B cell (primary cell): ENCODE data around the gene MAPK8. TPM values are rescaled to one million over a fixed set of nuclear protein-coding genes. Genes with fewer than 3 reads are reported as not detected.

ENCODE experiments used
- ATAC-seq: fragments of 200-7000 bp; cut with Tn5 transposase; one replicate; pipeline ENCODE4 v1.10.0; 2021; ENCODE audit warnings: low read depth, mild to moderate bottlenecking, moderate number of reproducible peaks, moderate library complexity
- CTCF ChIA-PET: fragments of 350-600 bp; sonication (Branson Sonifier 250); formaldehyde crosslinking; loops from one replicate; lab custom pipeline; 2021; ENCODE audit warnings: antibody characterized with exemption, inconsistent platforms; lab: Charles Lee
- POLR2A ChIA-PET: fragments of 350-600 bp; sonication (Branson Sonifier 250); formaldehyde crosslinking; loops from one replicate; lab custom pipeline; 2021; ENCODE audit warnings: antibody characterized with exemption; lab: Charles Lee
- DNase-seq: peaks from one replicate; pipeline ENCODE4 v3.0.0; 2013
- H2AFZ ChIP-seq: 2 replicates; pipeline ENCODE4 v1.6.1; 2012; ENCODE audit warnings: mild to moderate bottlenecking, low read depth, low read length; ENCODE audit not compliant: insufficient read depth, poor library complexity, severe bottlenecking
- H3K27ac ChIP-seq, 2 donors: 1 replicate in 1 of 2; 2 replicates in 1 of 2; pipeline ENCODE4 v1.5.1; 2012 to 2013; ENCODE audit warnings: low read length in 2 of 2, mild to moderate bottlenecking in 2 of 2, moderate library complexity in 1 of 2
- H3K27me3 ChIP-seq, 4 experiments: fragments of 200-600 bp in 1 of 4; sonication (generic) in 1 of 4; replicated peaks in 1 of 4; 1 replicate in 2 of 4; 2 replicates in 2 of 4; pipeline versions ENCODE4 v1.6.1 to v1.7.0; 2013 to 2016; ENCODE audit warnings: low read length in 3 of 4, mild to moderate bottlenecking in 2 of 4, mixed read lengths in 1 of 4, moderate library complexity in 1 of 4; ENCODE audit not compliant: insufficient read depth in 4 of 4, control insufficient read depth in 3 of 4; ENCODE audit errors: control extremely low read depth in 1 of 4
- H3K36me3 ChIP-seq, 2 experiments: replicated peaks in 1 of 2; 1 replicate in 1 of 2; 2 replicates in 1 of 2; pipeline versions ENCODE4 v1.6.1 to v1.7.1; 2013; ENCODE audit warnings: low read length in 1 of 2; ENCODE audit not compliant: insufficient read depth in 2 of 2, control insufficient read depth in 1 of 2; ENCODE audit errors: control extremely low read depth in 1 of 2, extremely low read depth in 1 of 2
- H3K4me1 ChIP-seq, 2 donors: fragments of 200-600 bp in 1 of 2; sonication (generic) in 1 of 2; 1 replicate in 1 of 2; 2 replicates in 1 of 2; pipeline versions ENCODE4 v1.5.1 to v1.6.1; 2013 to 2017; ENCODE audit warnings: low read length in 2 of 2; ENCODE audit not compliant: control insufficient read depth in 2 of 2, insufficient read depth in 2 of 2
- H3K4me2 ChIP-seq: replicated peaks from 2 replicates; pipeline ENCODE3; 2012; ENCODE audit warnings: mild to moderate bottlenecking, low read depth, low read length; ENCODE audit not compliant: poor library complexity, severe bottlenecking
- H3K4me3 ChIP-seq, 5 experiments: fragments of 200-600 bp in 1 of 5; sonication (generic) in 1 of 5; 1 replicate in 3 of 5; 2 replicates in 2 of 5; pipeline versions ENCODE4 v1.5.1 to v1.7.0; 2011 to 2016; ENCODE audit warnings: low read length in 4 of 5, mild to moderate bottlenecking in 4 of 5, low read depth in 2 of 5, control low read depth in 1 of 5, moderate library complexity in 1 of 5; ENCODE audit not compliant: insufficient read depth in 1 of 5; ENCODE audit errors: control extremely low read depth in 1 of 5, extremely low read depth in 1 of 5
- H3K79me2 ChIP-seq: fragments of 200-600 bp; sonication (generic); one replicate; pipeline ENCODE4 v1.6.0; 2016; ENCODE audit warnings: low read length; ENCODE audit not compliant: control insufficient read depth, insufficient read depth
- H3K9ac ChIP-seq: fragments of 200-600 bp; sonication (generic); 2 replicates; pipeline ENCODE4 v1.6.1; 2017; ENCODE audit warnings: mild to moderate bottlenecking, low read length, moderate library complexity
- H3K9me3 ChIP-seq, 3 donors: one replicate each; pipeline versions ENCODE4 v1.6.1 to v1.7.1; 2013; ENCODE audit warnings: low read length in 2 of 3; ENCODE audit not compliant: control insufficient read depth in 2 of 3, insufficient read depth in 1 of 3; ENCODE audit errors: control extremely low read depth in 1 of 3
- H4K20me1 ChIP-seq: 2 replicates; pipeline ENCODE4 v1.6.0; 2012; ENCODE audit warnings: mild to moderate bottlenecking, low read length; ENCODE audit not compliant: insufficient read depth, control insufficient read depth, poor library complexity, severe bottlenecking
- H3K27ac Mint-ChIP-seq: one replicate; pipeline ENCODE4 v1.8.0; 2021; ENCODE audit warnings: mixed read lengths
- H3K27me3 Mint-ChIP-seq: one replicate; pipeline ENCODE4 v1.8.0; 2021; ENCODE audit warnings: mixed read lengths
- H3K4me1 Mint-ChIP-seq: one replicate; pipeline ENCODE4 v1.8.0; 2021; ENCODE audit warnings: mixed read lengths
- H3K4me3 Mint-ChIP-seq: one replicate; pipeline ENCODE4 v1.8.0; 2021; ENCODE audit warnings: mixed read lengths
- H3K9me3 Mint-ChIP-seq: one replicate; pipeline ENCODE4 v1.8.0; 2022; ENCODE audit warnings: mixed read lengths; ENCODE audit not compliant: insufficient read depth
- EZH2 ChIP-seq: IDR thresholded peaks from 2 replicates; pipeline ENCODE4 v1.6.1; 2012; ENCODE audit warnings: borderline replicate concordance, low read depth, mild to moderate bottlenecking, moderate library complexity, low read length; ENCODE audit not compliant: insufficient read depth, poor library complexity, severe bottlenecking
- WGBS: methylation state at CpG from one replicate; pipeline ENCODE4 v1.1.5; 2013; ENCODE audit warnings: missing lambda C conversion rate; ENCODE audit not compliant: insufficient coverage; 5-methylcytosine and 5-hydroxymethylcytosine counted together
- intact Hi-C: fragments of 100-400 bp; cut with micrococcal nuclease; formaldehyde crosslinking; loops from one replicate; pipeline ENCODE4 v1.10.0; 2022
- polyA plus RNA-seq: library from polyadenylated mRNA; depleted of rRNA; stranded (reverse); fragments of >200 nt; gene quantifications from 2 replicates; pipeline ENCODE4 v1.2.3, GENCODE V29; 2012
- total RNA-seq, 2 donors: library from RNA; stranded (reverse); fragments of 120-200 nt in 1 of 2; gene quantifications; 1 replicate in 1 of 2; 2 replicates in 1 of 2; pipeline versions ENCODE4 v1.2.3 to v1.2.4, GENCODE V29; 2013 to 2022
- TF ChIP-seq, protein P1 (sequence below): fragments of 200-600 bp; IDR thresholded peaks from one replicate; pipeline ENCODE4 v1.8.0; 2022; ENCODE audit warnings: antibody characterized with exemption, mild to moderate bottlenecking

MAPK8 gene
- total and polyA plus RNA-seq, 2 donors (not counting 1 experiment from before 2014, with no cell fraction given) = 13.7 to 40.0 TPM

DNA sequence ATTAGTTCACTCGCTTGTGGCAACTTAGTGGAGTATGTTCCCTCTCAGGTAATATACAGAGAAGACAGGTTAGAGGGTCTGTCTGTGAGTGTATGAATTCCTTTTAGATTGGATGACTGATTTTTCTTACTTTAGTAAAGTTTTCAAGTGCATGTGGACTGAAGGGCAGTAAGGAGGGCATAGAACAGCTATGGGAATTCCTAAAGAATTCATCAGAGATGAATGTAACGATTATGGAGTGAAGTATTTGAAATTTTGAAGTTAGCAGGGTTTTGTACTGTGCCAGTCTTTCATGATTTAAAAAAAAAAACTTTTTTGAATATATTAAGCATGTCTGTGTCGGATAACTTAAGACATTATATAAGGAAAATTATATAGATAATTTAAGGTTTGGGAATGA lies 15.5 kb downstream of the MAPK8 start:
- Histone ChIP-seq H3K27ac (no peak overlapping the region), H3K9ac (no peak overlapping the region), H3K79me2 (peaks cover 80% of the 10 kb centered on the region), H3K4me3 (no peak overlapping the region), H3K4me1 (peaks cover 0 to 7% of the 10 kb centered on the region in 2 donors), H3K4me2 (no peak overlapping the region), H3K27me3 (no peaks in the 10 kb centered on the region), H3K9me3 (no peaks in the 10 kb centered on the region), H3K36me3 (no peaks in the 10 kb centered on the region), H2AFZ (no peak overlapping the region), H4K20me1 (peaks cover 32% of the 10 kb centered on the region)
- Mint-ChIP-seq H3K4me1 (peaks cover 13% of the 10 kb centered on the region), H3K27ac (no peak overlapping the region), H3K4me3 (no peak overlapping the region), H3K27me3 (no peaks in the 10 kb centered on the region), H3K9me3 (no peaks in the 10 kb centered on the region)
- DNase-seq (no peak), ATAC-seq (no peak)
- ChIA-PET CTCF (no interaction called here), POLR2A (no interaction called here)
- TF ChIP-seq, protein P1, sequence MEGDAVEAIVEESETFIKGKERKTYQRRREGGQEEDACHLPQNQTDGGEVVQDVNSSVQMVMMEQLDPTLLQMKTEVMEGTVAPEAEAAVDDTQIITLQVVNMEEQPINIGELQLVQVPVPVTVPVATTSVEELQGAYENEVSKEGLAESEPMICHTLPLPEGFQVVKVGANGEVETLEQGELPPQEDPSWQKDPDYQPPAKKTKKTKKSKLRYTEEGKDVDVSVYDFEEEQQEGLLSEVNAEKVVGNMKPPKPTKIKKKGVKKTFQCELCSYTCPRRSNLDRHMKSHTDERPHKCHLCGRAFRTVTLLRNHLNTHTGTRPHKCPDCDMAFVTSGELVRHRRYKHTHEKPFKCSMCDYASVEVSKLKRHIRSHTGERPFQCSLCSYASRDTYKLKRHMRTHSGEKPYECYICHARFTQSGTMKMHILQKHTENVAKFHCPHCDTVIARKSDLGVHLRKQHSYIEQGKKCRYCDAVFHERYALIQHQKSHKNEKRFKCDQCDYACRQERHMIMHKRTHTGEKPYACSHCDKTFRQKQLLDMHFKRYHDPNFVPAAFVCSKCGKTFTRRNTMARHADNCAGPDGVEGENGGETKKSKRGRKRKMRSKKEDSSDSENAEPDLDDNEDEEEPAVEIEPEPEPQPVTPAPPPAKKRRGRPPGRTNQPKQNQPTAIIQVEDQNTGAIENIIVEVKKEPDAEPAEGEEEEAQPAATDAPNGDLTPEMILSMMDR = no peak
- TF ChIP-seq EZH2 = no peak
- intact Hi-C loops = no loop called here
- 100% methylated on average over 1 of the region's 3 CpGs for WGBS

DNA sequence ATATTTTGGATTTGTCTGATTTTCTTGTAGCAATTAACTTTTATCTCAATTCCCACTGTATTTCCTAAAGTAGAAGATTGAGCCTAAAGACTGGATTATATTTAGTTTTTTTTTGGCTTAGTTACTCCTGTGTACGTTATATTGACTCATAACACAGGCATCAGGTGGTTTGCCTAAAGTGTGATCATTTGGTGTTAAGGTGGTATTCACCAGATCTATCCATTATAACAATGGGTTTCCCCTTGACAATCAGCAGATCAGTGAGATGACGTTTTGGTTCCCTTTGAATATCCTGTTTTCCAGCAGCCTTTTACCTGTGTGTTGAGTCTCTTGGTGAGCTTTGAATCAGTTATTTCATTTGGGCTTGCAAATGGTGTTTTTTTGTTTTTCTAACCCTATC lies 18.1 kb downstream of the MAPK8 start:
- no peak overlapping the region for H3K4me3 ChIP-seq
- no peaks in the 10 kb centered on the region for H3K36me3 ChIP-seq
- no CpG with 5 or more reads among the region's 2 CpGs for WGBS
- no peaks in the 10 kb centered on the region for H3K27me3 ChIP-seq
- peaks cover 19% of the 10 kb centered on the region for H4K20me1 ChIP-seq
- H3K4me2 ChIP-seq = no peak overlapping the region
- ATAC-seq (no peak), DNase-seq (no peak)
- H3K9me3 ChIP-seq = no peaks in the 10 kb centered on the region
- Mint-ChIP-seq H3K27me3 (no peaks in the 10 kb centered on the region), H3K27ac (no peak overlapping the region), H3K4me3 (no peak overlapping the region), H3K4me1 (peaks cover 13% of the 10 kb centered on the region), H3K9me3 (no peaks in the 10 kb centered on the region)
- ChIA-PET POLR2A (no interaction called here), CTCF (no interaction called here)
- no peaks in the 10 kb centered on the region for H3K4me1 ChIP-seq
- H3K9ac ChIP-seq = no peak overlapping the region
- no peak overlapping the region for H3K27ac ChIP-seq
- TF ChIP-seq, protein P1 = no peak
- no peak for TF ChIP-seq EZH2
- intact Hi-C loops = no loop called here
- H3K79me2 ChIP-seq = peaks cover 72% of the 10 kb centered on the region
- no peak overlapping the region for H2AFZ ChIP-seq
